Progenitor cell of endocrine pancreas (in vitro differentiated cells): Measurements from ENCODE around the gene TPPP3. TPM values are rescaled to one million over a fixed set of nuclear protein-coding genes. Genes with fewer than 3 reads are reported as not detected.

ENCODE experiments used
- DNase-seq: peaks from one replicate; pipeline ENCODE4 v3.0.0; 2021; ENCODE audit warnings: low spot score; ENCODE audit not compliant: unreplicated experiment
- H3K27ac Mint-ChIP-seq: 2 replicates; pipeline ENCODE4 v1.8.0; 2021; ENCODE audit warnings: mild to moderate bottlenecking, moderate library complexity, mixed read lengths
- H3K27me3 Mint-ChIP-seq: 2 replicates; pipeline ENCODE4 v1.8.0; 2021; ENCODE audit warnings: mixed read lengths
- H3K36me3 Mint-ChIP-seq: 2 replicates; pipeline ENCODE4 v1.8.0; 2022; ENCODE audit warnings: mixed read lengths; ENCODE audit not compliant: insufficient read depth
- H3K4me1 Mint-ChIP-seq: 2 replicates; pipeline ENCODE4 v1.8.0; 2021; ENCODE audit warnings: low read depth, mixed read lengths
- H3K4me3 Mint-ChIP-seq: 2 replicates; pipeline ENCODE4 v1.8.0; 2021; ENCODE audit warnings: low read depth, mild to moderate bottlenecking, moderate library complexity, mixed read lengths
- H3K9me3 Mint-ChIP-seq: 2 replicates; pipeline ENCODE4 v1.8.0; 2021; ENCODE audit warnings: low read depth, mixed read lengths
- total RNA-seq: library from RNA; stranded (reverse); gene quantifications from 2 replicates; pipeline ENCODE4 v1.2.1, GENCODE V29; 2021
- TF ChIP-seq, protein P1 (sequence below): fragments of 200-600 bp; sonication (generic); IDR thresholded peaks from one replicate; pipeline ENCODE4 v1.5.0; 2021; ENCODE audit warnings: antibody characterized with exemption, mild to moderate bottlenecking; ENCODE audit not compliant: unreplicated experiment

Gene TPPP3
- total RNA-seq, 1 donor from 2014 or later = 17.5 TPM

GRCh38 chr16:67413978-67414911, 20.9 kb upstream of the TPPP3 start:
- H3K4me1 Mint-ChIP-seq = peaks cover 7% of the 10 kb centered on the region
- H3K27ac Mint-ChIP-seq = no peak overlapping the region

GRCh38 chr16:67412294-67412693, 19.0 kb upstream of the TPPP3 start:
- Mint-ChIP-seq H3K4me1 (peaks cover 7% of the 10 kb centered on the region), H3K27ac (no peak overlapping the region)

More at GRCh38 chr16:67413978-67414911, 20.9 kb upstream of the TPPP3 start:
- Mint-ChIP-seq H3K4me3 (peak overlapping the region; percentile 44), H3K9me3 (no peaks in the 10 kb centered on the region), H3K36me3 (peaks cover 2% of the 10 kb centered on the region), H3K27me3 (peaks cover 10% of the 10 kb centered on the region)
- TF ChIP-seq, protein P1, sequence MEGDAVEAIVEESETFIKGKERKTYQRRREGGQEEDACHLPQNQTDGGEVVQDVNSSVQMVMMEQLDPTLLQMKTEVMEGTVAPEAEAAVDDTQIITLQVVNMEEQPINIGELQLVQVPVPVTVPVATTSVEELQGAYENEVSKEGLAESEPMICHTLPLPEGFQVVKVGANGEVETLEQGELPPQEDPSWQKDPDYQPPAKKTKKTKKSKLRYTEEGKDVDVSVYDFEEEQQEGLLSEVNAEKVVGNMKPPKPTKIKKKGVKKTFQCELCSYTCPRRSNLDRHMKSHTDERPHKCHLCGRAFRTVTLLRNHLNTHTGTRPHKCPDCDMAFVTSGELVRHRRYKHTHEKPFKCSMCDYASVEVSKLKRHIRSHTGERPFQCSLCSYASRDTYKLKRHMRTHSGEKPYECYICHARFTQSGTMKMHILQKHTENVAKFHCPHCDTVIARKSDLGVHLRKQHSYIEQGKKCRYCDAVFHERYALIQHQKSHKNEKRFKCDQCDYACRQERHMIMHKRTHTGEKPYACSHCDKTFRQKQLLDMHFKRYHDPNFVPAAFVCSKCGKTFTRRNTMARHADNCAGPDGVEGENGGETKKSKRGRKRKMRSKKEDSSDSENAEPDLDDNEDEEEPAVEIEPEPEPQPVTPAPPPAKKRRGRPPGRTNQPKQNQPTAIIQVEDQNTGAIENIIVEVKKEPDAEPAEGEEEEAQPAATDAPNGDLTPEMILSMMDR = no peak
- no peak for DNase-seq

GRCh38 chr16:67411339-67411738, 18.0 kb upstream of the TPPP3 start:
- Mint-ChIP-seq H3K4me1 (peaks cover 4% of the 10 kb centered on the region), H3K9me3 (no peaks in the 10 kb centered on the region), H3K27ac (no peak overlapping the region), H3K27me3 (peaks cover 3% of the 10 kb centered on the region), H3K4me3 (no peak overlapping the region), H3K36me3 (peaks cover 2% of the 10 kb centered on the region)
- TF ChIP-seq, protein P1 = no peak
- DNase-seq = no peak

More at GRCh38 chr16:67412294-67412693, 19.0 kb upstream of the TPPP3 start:
- H3K9me3 Mint-ChIP-seq = no peaks in the 10 kb centered on the region
- no peak overlapping the region for H3K4me3 Mint-ChIP-seq
- peaks cover 2% of the 10 kb centered on the region for H3K36me3 Mint-ChIP-seq
- TF ChIP-seq, protein P1 = no peak
- DNase-seq = no peak
- peaks cover 6% of the 10 kb centered on the region for H3K27me3 Mint-ChIP-seq

DNA sequence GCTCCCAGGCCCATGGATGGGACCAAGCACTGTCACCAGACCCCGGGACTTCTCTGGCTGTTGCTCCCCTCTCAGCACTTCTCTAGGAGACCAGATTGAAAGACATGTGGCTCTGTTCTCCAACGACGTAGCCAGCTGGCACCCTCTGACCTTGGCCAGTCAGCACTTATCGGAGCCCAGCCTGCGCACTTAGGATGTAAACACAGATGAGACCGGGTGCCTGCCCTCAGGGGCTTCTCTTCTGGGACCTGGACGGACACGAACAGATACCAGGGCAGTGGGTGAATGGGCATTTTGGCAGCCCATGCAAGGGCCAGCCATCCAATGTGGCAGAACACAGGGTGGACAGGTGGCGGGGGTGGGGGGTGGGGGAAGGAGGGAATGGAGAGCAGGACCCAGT, 16.3 kb upstream of the TPPP3 start:
- Mint-ChIP-seq H3K27me3 (no peaks in the 10 kb centered on the region), H3K4me3 (no peak overlapping the region), H3K36me3 (peaks cover 2% of the 10 kb centered on the region), H3K9me3 (no peaks in the 10 kb centered on the region), H3K27ac (no peak overlapping the region), H3K4me1 (peaks cover 6% of the 10 kb centered on the region)
- TF ChIP-seq, protein P1 = no peak
- no peak for DNase-seq

DNA sequence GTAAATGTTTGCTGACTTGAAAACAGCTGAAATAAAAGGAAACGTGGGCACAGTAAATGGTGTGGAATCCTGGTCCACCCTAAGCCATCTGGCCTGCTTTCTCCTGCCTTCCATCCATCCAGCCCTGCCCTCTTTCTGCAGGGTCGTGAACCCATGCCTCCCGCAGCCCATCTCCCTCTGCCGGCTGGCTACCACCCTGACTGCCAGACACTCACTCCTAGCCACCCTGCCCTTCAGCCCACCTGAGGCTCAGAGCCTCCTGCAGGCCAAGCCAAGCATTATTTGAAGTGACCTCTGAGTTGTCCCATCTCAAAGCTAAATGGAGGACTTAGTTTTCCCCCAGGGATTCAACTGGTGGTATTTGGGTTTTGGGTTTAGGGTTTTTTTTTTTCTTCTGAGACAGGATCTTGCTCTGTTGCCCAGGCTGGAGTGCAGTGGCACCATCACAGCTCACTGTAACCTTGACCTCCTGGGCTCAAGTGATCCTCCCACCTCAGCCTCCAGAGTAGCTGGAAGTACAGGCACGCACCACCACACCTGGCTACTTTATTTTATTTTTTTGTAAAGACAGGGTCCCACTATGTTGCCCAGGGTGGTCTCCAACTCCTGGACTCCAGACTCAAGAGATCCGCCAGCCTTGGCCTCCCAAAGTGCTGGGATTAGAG, 14.6 kb upstream of the TPPP3 start:
- no peaks in the 10 kb centered on the region for H3K36me3 Mint-ChIP-seq
- TF ChIP-seq, protein P1 = no peak
- H3K4me1 Mint-ChIP-seq = peaks cover 11% of the 10 kb centered on the region
- H3K9me3 Mint-ChIP-seq = no peaks in the 10 kb centered on the region
- no peak for DNase-seq
- no peak overlapping the region for H3K4me3 Mint-ChIP-seq
- no peak overlapping the region for H3K27ac Mint-ChIP-seq
- no peaks in the 10 kb centered on the region for H3K27me3 Mint-ChIP-seq
